ENCODE data around the gene TMPRSS9. TPM values are rescaled to one million over a fixed set of nuclear protein-coding genes. Genes with fewer than 3 reads are reported as not detected.

The TMPRSS9 gene
- total RNA-seq, 1 experiment from 2014 or later = 0.23 TPM

- Histone ChIP-seq H3K9me3 (ENCODE audit: control insufficient read depth, insufficient read depth, low read depth, low read length) (no peaks in the 10 kb centered on the region), H3K4me3 (ENCODE audit: low read depth in 2 of 2, low read length in 2 of 2) (no peak overlapping the region), H3K27ac (ENCODE audit: low read length) (no peak overlapping the region), H3K27me3 (ENCODE audit: control insufficient read depth, insufficient read depth, low read length) (no peaks in the 10 kb centered on the region; the same call in 1 of the 2 replicates), H3K36me3 (ENCODE audit: control insufficient read depth, insufficient read depth, low read length) (no peaks in the 10 kb centered on the region), H3K4me1 (ENCODE audit: control insufficient read depth, insufficient read depth, low read length) (no peaks in the 10 kb centered on the region; the same call in 1 of the 2 replicates)
- BruUV-seq (replicated peaks) = no TSS peak
- ChIA-PET POLR2A (interaction anchor here (0.6 kb wide), 1 partner anchor 54 kb away, joined by 11 read pairs; no protein-coding TSS in a partner anchor), CTCF (no interaction called here)
- intact Hi-C loops (cut with micrococcal nuclease; ENCODE audit: unreplicated experiment) = no loop called here
- in situ Hi-C loops (cut with HindIII; ENCODE audit: low pct_unique_long_range_greater_than_20kb, low sequenced_read_pairs) = no loop called here
- DNase-seq (ENCODE audit: low read depth, low spot score) (no peak), ATAC-seq (no peak)
- no peak for TF ChIP-seq SIN3A (IDR thresholded peaks at IDR 0.05; ENCODE audit: borderline replicate concordance, insufficient read depth, low read depth, low read length)
- TF ChIP-seq CTCF (IDR thresholded peaks at IDR 0.05) = no peak
- no peak for TF ChIP-seq TCF7L2 (IDR thresholded peaks at IDR 0.05; ENCODE audit: low read depth, low read length)
- TF ChIP-seq POLR2AphosphoS5 (IDR thresholded peaks at IDR 0.05; ENCODE audit: low read depth, low read length) = no peak
- no peak for TF ChIP-seq REST (IDR thresholded peaks at IDR 0.05; ENCODE audit: insufficient read depth in 1 of 2, low read depth in 2 of 2, low read length in 1 of 2)
These were observed 1.4 kb downstream of the TMPRSS9 start for GRCh38 chr19:2361246-2362045.

- Histone ChIP-seq H3K4me1 (ENCODE audit: control insufficient read depth, insufficient read depth, low read length) (no peaks in the 10 kb centered on the region; the same call in 1 of the 2 replicates), H3K27me3 (ENCODE audit: control insufficient read depth, insufficient read depth, low read length) (no peaks in the 10 kb centered on the region; the same call in 1 of the 2 replicates)
- in situ Hi-C loops (cut with HindIII; ENCODE audit: low pct_unique_long_range_greater_than_20kb, low sequenced_read_pairs) = no loop called here
These were observed 2.2 kb downstream of the TMPRSS9 start for GRCh38 chr19:2362046-2362969.

More at GRCh38 chr19:2362046-2362969, 2.2 kb downstream of the TMPRSS9 start:
- no peak for ATAC-seq
- no peak overlapping the region for H3K27ac ChIP-seq (ENCODE audit: low read length)
- TF ChIP-seq REST (IDR thresholded peaks at IDR 0.05; ENCODE audit: insufficient read depth in 1 of 2, low read depth in 2 of 2, low read length in 1 of 2) = no peak
- TF ChIP-seq TCF7L2 (IDR thresholded peaks at IDR 0.05; ENCODE audit: low read depth, low read length) = no peak
- no peak for TF ChIP-seq CTCF (IDR thresholded peaks at IDR 0.05)
- no peak for TF ChIP-seq POLR2AphosphoS5 (IDR thresholded peaks at IDR 0.05; ENCODE audit: low read depth, low read length)
- TF ChIP-seq SIN3A (IDR thresholded peaks at IDR 0.05; ENCODE audit: borderline replicate concordance, insufficient read depth, low read depth, low read length) = no peak
- ChIA-PET CTCF (no interaction called here), POLR2A (no interaction called here)
- no TSS peak for BruUV-seq (replicated peaks)
- no peaks in the 10 kb centered on the region for H3K36me3 ChIP-seq (ENCODE audit: control insufficient read depth, insufficient read depth, low read length)
- intact Hi-C loops (cut with micrococcal nuclease; ENCODE audit: unreplicated experiment) = no loop called here
- H3K9me3 ChIP-seq (ENCODE audit: control insufficient read depth, insufficient read depth, low read depth, low read length) = no peaks in the 10 kb centered on the region
- DNase-seq (ENCODE audit: low read depth, low spot score) = no peak
- no peak overlapping the region for H3K4me3 ChIP-seq (ENCODE audit: low read depth in 2 of 2, low read length in 2 of 2)
